Muscle layer of duodenum (tissue), 2 donors: Measurements from ENCODE around the gene FAM180A.

Experiments used
- H3K27ac ChIP-seq: one replicate; pipeline ENCODE4 v1.7.0; 2013; ENCODE audit warnings: mild to moderate bottlenecking, low read length
- H3K27me3 ChIP-seq: one replicate; pipeline ENCODE4 v1.7.0; 2013; ENCODE audit warnings: low read depth, mild to moderate bottlenecking, control low read depth, low read length
- H3K36me3 ChIP-seq, 2 donors: one replicate each; pipeline ENCODE4 v1.7.0; 2013; ENCODE audit warnings: low read length in 2 of 2, control low read depth in 1 of 2, mild to moderate bottlenecking in 1 of 2; ENCODE audit not compliant: insufficient read depth in 2 of 2, control insufficient read depth in 1 of 2
- H3K4me1 ChIP-seq, 2 donors: one replicate each; pipeline ENCODE4 v1.7.0; 2013; ENCODE audit warnings: low read length in 2 of 2, mild to moderate bottlenecking in 2 of 2, control low read depth in 1 of 2, moderate library complexity in 1 of 2; ENCODE audit not compliant: insufficient read depth in 2 of 2, control insufficient read depth in 1 of 2
- H3K4me3 ChIP-seq, 2 donors: one replicate each; pipeline ENCODE4 v1.7.0; 2013; ENCODE audit warnings: low read length in 2 of 2, low read depth in 1 of 2, mild to moderate bottlenecking in 1 of 2
- H3K9me3 ChIP-seq, 2 donors: one replicate each; pipeline ENCODE4 v1.7.0; 2013; ENCODE audit warnings: low read length in 2 of 2, control low read depth in 1 of 2, mild to moderate bottlenecking in 1 of 2; ENCODE audit not compliant: control insufficient read depth in 1 of 2
- donor health status: healthy.

The FAM180A gene

GRCh38 chr7:135736586-135737305, 11.9 kb downstream of the FAM180A start:
- Histone ChIP-seq H3K36me3 (no peaks in the 10 kb centered on the region), H3K9me3 (no peaks in the 10 kb centered on the region), H3K27me3 (no peaks in the 10 kb centered on the region), H3K4me3 (no peak overlapping the region), H3K4me1 (no peaks in the 10 kb centered on the region), H3K27ac (no peak overlapping the region)

GRCh38 chr7:135734343-135734689, 14.3 kb downstream of the FAM180A start:
- H3K36me3 ChIP-seq, result no peaks in the 10 kb centered on the region
- no peaks in the 10 kb centered on the region for H3K4me1 ChIP-seq
- H3K4me3 ChIP-seq, result no peak overlapping the region
- no peak overlapping the region for H3K27ac ChIP-seq
- no peaks in the 10 kb centered on the region for H3K9me3 ChIP-seq
- H3K27me3 ChIP-seq, result no peaks in the 10 kb centered on the region

GRCh38 chr7:135733603-135734342, 14.8 kb downstream of the FAM180A start:
- H3K27me3 ChIP-seq, result no peaks in the 10 kb centered on the region
- no peaks in the 10 kb centered on the region for H3K4me1 ChIP-seq
- no peaks in the 10 kb centered on the region for H3K9me3 ChIP-seq
- no peak overlapping the region for H3K4me3 ChIP-seq
- H3K27ac ChIP-seq, result no peak overlapping the region
- H3K36me3 ChIP-seq, result no peaks in the 10 kb centered on the region

- Histone ChIP-seq H3K9me3 (no peaks in the 10 kb centered on the region), H3K27me3 (no peaks in the 10 kb centered on the region), H3K27ac (no peak overlapping the region), H3K4me1 (no peaks in the 10 kb centered on the region), H3K36me3 (no peaks in the 10 kb centered on the region), H3K4me3 (no peak overlapping the region)
Observed at GRCh38 chr7:135731131-135731530, 17.5 kb downstream of the FAM180A start.

GRCh38 chr7:135729230-135729629, 19.4 kb downstream of the FAM180A start:
- no peak overlapping the region for H3K4me3 ChIP-seq
- H3K27ac ChIP-seq, result no peak overlapping the region
- H3K4me1 ChIP-seq, result no peaks in the 10 kb centered on the region
- no peaks in the 10 kb centered on the region for H3K9me3 ChIP-seq
- no peaks in the 10 kb centered on the region for H3K27me3 ChIP-seq
- H3K36me3 ChIP-seq, result no peaks in the 10 kb centered on the region

GRCh38 chr7:135728136-135728669, 20.4 kb downstream of the FAM180A start, which contains the start of gene SLC13A4:
TSS of gene SLC13A4 (minus strand) at chr7:135728186. CDS start at chr7:135727496, 690 bp downstream.
- Histone ChIP-seq H3K36me3 (no peaks in the 10 kb centered on the region), H3K9me3 (no peaks in the 10 kb centered on the region), H3K27ac (no peak within 1 kb of the TSS), H3K4me1 (no peaks in the 10 kb centered on the region), H3K27me3 (no peaks in the 10 kb centered on the region), H3K4me3 (no peak within 1 kb of the TSS)

- no peak overlapping the region for H3K4me3 ChIP-seq
- no peaks in the 10 kb centered on the region for H3K27me3 ChIP-seq
- no peaks in the 10 kb centered on the region for H3K36me3 ChIP-seq
- no peak overlapping the region for H3K27ac ChIP-seq
- no peaks in the 10 kb centered on the region for H3K9me3 ChIP-seq
- H3K4me1 ChIP-seq, result no peaks in the 10 kb centered on the region
Observed at GRCh38 chr7:135726911-135727673, 21.5 kb downstream of the FAM180A start.

- Histone ChIP-seq H3K4me3 (no peak overlapping the region), H3K27me3 (no peaks in the 10 kb centered on the region), H3K36me3 (no peaks in the 10 kb centered on the region), H3K9me3 (no peaks in the 10 kb centered on the region), H3K4me1 (no peaks in the 10 kb centered on the region), H3K27ac (no peak overlapping the region)
Observed at GRCh38 chr7:135726276-135726788, 22.3 kb downstream of the FAM180A start.

- H3K27me3 ChIP-seq, result no peaks in the 10 kb centered on the region
- H3K9me3 ChIP-seq, result no peaks in the 10 kb centered on the region
- H3K36me3 ChIP-seq, result no peaks in the 10 kb centered on the region
- H3K4me1 ChIP-seq, result no peaks in the 10 kb centered on the region
- H3K4me3 ChIP-seq, result no peak overlapping the region
- no peak overlapping the region for H3K27ac ChIP-seq
Observed at GRCh38 chr7:135723411-135723810, 25.2 kb downstream of the FAM180A start.

- H3K4me3 ChIP-seq, result no peak overlapping the region
Observed at GRCh38 chr7:135721198-135721820, 27.3 kb downstream of the FAM180A start.

GRCh38 chr7:135719688-135720087, 28.9 kb downstream of the FAM180A start:
- Histone ChIP-seq H3K27me3 (no peaks in the 10 kb centered on the region), H3K4me3 (no peak overlapping the region), H3K9me3 (no peaks in the 10 kb centered on the region), H3K27ac (no peak overlapping the region), H3K36me3 (no peaks in the 10 kb centered on the region), H3K4me1 (no peaks in the 10 kb centered on the region)

More at GRCh38 chr7:135721198-135721820, 27.3 kb downstream of the FAM180A start:
- no peaks in the 10 kb centered on the region for H3K9me3 ChIP-seq
- no peaks in the 10 kb centered on the region for H3K4me1 ChIP-seq
- H3K36me3 ChIP-seq, result no peaks in the 10 kb centered on the region
- H3K27ac ChIP-seq, result no peak overlapping the region
- no peaks in the 10 kb centered on the region for H3K27me3 ChIP-seq
